ENCODE data around the gene USP34. TPM values are rescaled to one million over a fixed set of nuclear protein-coding genes. Genes with fewer than 3 reads are reported as not detected.

Gene USP34
- total and polyA plus RNA-seq, 2 of the 8 experiments (the other 6 are each of a cell fraction or from before 2014, with no cell fraction given), result 56.7 to 91.7 TPM

- POLR2A ChIA-PET (ENCODE audit: partially characterized antibody), result interaction anchor here (1.0 to 1.2 kb wide), 2 partner anchors 8 to 11 kb away, joined by 4 to 5 read pairs; no protein-coding TSS in a partner anchor
- peaks cover 0 to 11% (median 3%) of the 10 kb centered on the region in 4 experiments; a peak in 5 of 8 replicates for H3K36me3 ChIP-seq (ENCODE audit: control insufficient read depth in 2 of 4, insufficient read depth in 4 of 4, low read length in 3 of 4)
- TF ChIP-seq CREB1 (IDR thresholded peaks at IDR 0.05), result no peak
- TF ChIP-seq, protein P1, sequence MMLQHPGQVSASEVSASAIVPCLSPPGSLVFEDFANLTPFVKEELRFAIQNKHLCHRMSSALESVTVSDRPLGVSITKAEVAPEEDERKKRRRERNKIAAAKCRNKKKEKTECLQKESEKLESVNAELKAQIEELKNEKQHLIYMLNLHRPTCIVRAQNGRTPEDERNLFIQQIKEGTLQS (IDR thresholded peaks at IDR 0.05; ENCODE audit: insufficient read depth, low read depth, low read length), result no peak
- TF ChIP-seq JUN (IDR thresholded peaks at IDR 0.05; ENCODE audit: low read depth, low read length), result no peak
- no peak for TF ChIP-seq BRCA1 (IDR thresholded peaks at IDR 0.05; ENCODE audit: low read depth, low read length)
- TF ChIP-seq MAFK (IDR thresholded peaks at IDR 0.05; ENCODE audit: low read depth, low read length), result no peak
- no peak for TF ChIP-seq TCF12 (IDR thresholded peaks at IDR 0.05; ENCODE audit: low read depth, low read length)
- no peak for TF ChIP-seq KDM5A (IDR thresholded peaks at IDR 0.05; ENCODE audit: low read length)
- no peak for TF ChIP-seq TEAD4 (IDR thresholded peaks at IDR 0.05; ENCODE audit: low read depth, low read length)
- no peak for TF ChIP-seq GTF2F1 (IDR thresholded peaks at IDR 0.05; ENCODE audit: borderline replicate concordance, low read depth, low read length)
- TF ChIP-seq ASH2L (IDR thresholded peaks at IDR 0.05; ENCODE audit: low read length), result no peak
- TF ChIP-seq NRF1 (IDR thresholded peaks at IDR 0.05; ENCODE audit: low read depth, low read length), result no peak
- no peak for TF ChIP-seq SRF (IDR thresholded peaks at IDR 0.05; ENCODE audit: low read depth, low read length)
- no peak for TF ChIP-seq BCL11A (IDR thresholded peaks at IDR 0.05; ENCODE audit: low read depth in 2 of 2, low read length in 2 of 2)
- no peak for TF ChIP-seq EZH2 (IDR thresholded peaks at IDR 0.05; ENCODE audit: low read depth, low read length, severe bottlenecking)
- TF ChIP-seq EGR1 (IDR thresholded peaks at IDR 0.05; ENCODE audit: borderline replicate concordance, low read depth, low read length), result no peak
Measured at GRCh38 chr2:61196671-61197070, 274.2 kb downstream of the USP34 start.

More at GRCh38 chr2:61196671-61197070, 274.2 kb downstream of the USP34 start:
- H3K9me3 ChIP-seq (ENCODE audit: insufficient read depth in 2 of 2, low read depth in 1 of 2, low read length in 1 of 2), result no peaks in the 10 kb centered on the region
- H3K79me2 ChIP-seq (ENCODE audit: control insufficient read depth in 1 of 2, insufficient read depth in 2 of 2, low read length in 2 of 2), result no peaks in the 10 kb centered on the region
- CTCF ChIA-PET (ENCODE audit: partially characterized antibody), result interaction anchor here (1.2 kb wide), 1 partner anchor 9 kb away, joined by 4 read pairs; no protein-coding TSS in a partner anchor
- H2BK20ac ChIP-seq (ENCODE audit: low read length), result no peak overlapping the region
- H3K23me2 ChIP-seq (ENCODE audit: low read depth, low read length), result no peaks in the 10 kb centered on the region
- no peak overlapping the region for H3K4me3 ChIP-seq (ENCODE audit: extremely low read depth in 1 of 4, insufficient read depth in 2 of 4, low read depth in 3 of 4, low read length in 4 of 4)
- no peak overlapping the region for H4K8ac ChIP-seq (ENCODE audit: extremely low read depth, insufficient read depth, low read length)
- H2AK5ac ChIP-seq (ENCODE audit: low read depth, low read length), result no peak overlapping the region
- H2BK5ac ChIP-seq (ENCODE audit: low read depth, low read length), result no peak overlapping the region
- H2AFZ ChIP-seq (ENCODE audit: low read length), result no peak overlapping the region
- H3K27ac ChIP-seq (ENCODE audit: low read depth, low read length), result no peak overlapping the region
- no peaks in the 10 kb centered on the region for H3K79me1 ChIP-seq (ENCODE audit: low read depth, low read length)
- H3K27me3 ChIP-seq (replicated peaks in 1 of 4; ENCODE audit: control insufficient read depth in 3 of 4, extremely low read depth in 1 of 4, insufficient read depth in 3 of 4, low read length in 3 of 4), result no peaks in the 10 kb centered on the region
- FAIRE-seq (no peak), DNase-seq (ENCODE audit: low read depth in 1 of 2, low spot score in 2 of 2) (no peak)
- 95% methylated on average over 7 of the region's 7 CpGs; no CpG with 5 or more reads in 1 of the 2 experiments for WGBS, 2 experiments (ENCODE audit: extremely low coverage in 1 of 2, insufficient coverage in 1 of 2, insufficient read length in 1 of 2, insufficient replicate concordance in 2 of 2, low coverage in 1 of 2, low lambda C conversion rate in 2 of 2, missing lambda C conversion rate in 1 of 2)
- H3K9ac ChIP-seq (replicated peaks in 1 of 4; ENCODE audit: extremely low read depth in 1 of 4, low read depth in 3 of 4, low read length in 3 of 4), result no peak overlapping the region
- H3K14ac ChIP-seq (ENCODE audit: insufficient read length), result no peak overlapping the region
- no peak overlapping the region for H2BK12ac ChIP-seq (ENCODE audit: low read depth, low read length)
- no peak overlapping the region for H3K23ac ChIP-seq (ENCODE audit: insufficient read length)
- H3K4ac ChIP-seq (replicated peaks; ENCODE audit: insufficient read length, low read depth, low read length), result no peak overlapping the region
- H4K20me1 ChIP-seq (replicated peaks in 1 of 2; ENCODE audit: control insufficient read depth in 1 of 2, insufficient read depth in 2 of 2, low read length in 2 of 2), result peaks cover 3 to 4% of the 10 kb centered on the region in 2 experiments
- H3K4me2 ChIP-seq (ENCODE audit: insufficient read depth in 1 of 2, low read depth in 2 of 2, low read length in 2 of 2), result no peak overlapping the region
- H4K5ac ChIP-seq (ENCODE audit: insufficient read length, low read depth, low read length), result no peak overlapping the region
- no peaks in the 10 kb centered on the region for H3K4me1 ChIP-seq (replicated peaks in 1 of 4; ENCODE audit: control insufficient read depth in 3 of 4, insufficient read depth in 4 of 4, low read length in 3 of 4)
- no peak overlapping the region for H2BK120ac ChIP-seq (replicated peaks; ENCODE audit: low read depth, low read length)
- H3K56ac ChIP-seq (replicated peaks; ENCODE audit: insufficient read length, low read depth, low read length), result no peak overlapping the region
- H3K18ac ChIP-seq (ENCODE audit: extremely low read depth, low read length), result no peak overlapping the region
- H4K91ac ChIP-seq (replicated peaks; ENCODE audit: insufficient read length, low read length), result no peak overlapping the region
- H2BK15ac ChIP-seq (ENCODE audit: low read length), result no peak overlapping the region

Measured in H1 (cell line).